K562 (cell line): Measurements from ENCODE around the gene NUP107. TPM values are rescaled to one million over a fixed set of nuclear protein-coding genes. Genes with fewer than 3 reads are reported as not detected.

Experiments used
- ADNP ChIP-seq: fragments of 200-800 bp; sonication (Bioruptor generic); IDR thresholded peaks from 2 replicates; pipeline ENCODE4 v1.6.1; 2016; ENCODE audit warnings: missing genetic modification characterization, missing compliant biosample characterization
- CREB3L1 ChIP-seq: fragments of 450-650 bp; IDR thresholded peaks from 2 replicates; pipeline ENCODE4 v1.6.1; 2014; ENCODE audit warnings: low read depth, mild to moderate bottlenecking, moderate library complexity, borderline replicate concordance
- CREM ChIP-seq: IDR thresholded peaks from 2 replicates; pipeline ENCODE4 v1.6.1; 2014; ENCODE audit warnings: antibody characterized with exemption, low read depth
- ELF4 ChIP-seq: fragments of 450-650 bp; formaldehyde crosslinking; IDR thresholded peaks from 2 replicates; pipeline ENCODE4 v1.4.0; 2022; ENCODE audit warnings: missing genetic modification characterization
- HOMEZ ChIP-seq: fragments of 250-450 bp; sonication (Bioruptor Pico); IDR thresholded peaks from 2 replicates; pipeline ENCODE4 v1.4.0; 2020; ENCODE audit warnings: mild to moderate bottlenecking, moderate library complexity
- KLF1 ChIP-seq: fragments of 450-650 bp; IDR thresholded peaks from 2 replicates; pipeline ENCODE4 v1.6.1; 2016; ENCODE audit warnings: missing genetic modification characterization, missing compliant biosample characterization
- L3MBTL2 ChIP-seq: fragments of 450-650 bp; IDR thresholded peaks from 2 replicates; pipeline ENCODE4 v1.6.1; 2016; ENCODE audit warnings: mild to moderate bottlenecking, moderate library complexity
- MYNN ChIP-seq, 2 experiments: sonication (generic); formaldehyde crosslinking in 1 of 2; IDR thresholded peaks; 2 replicates each; pipeline versions ENCODE4 v1.5.0 to v1.6.1; 2016 to 2020; ENCODE audit warnings: antibody characterized with exemption in 1 of 2, missing genetic modification reagents in 1 of 2
- NR2F6 ChIP-seq: fragments of 450-650 bp; formaldehyde crosslinking; IDR thresholded peaks from 2 replicates; pipeline ENCODE4 v1.4.0; 2020; ENCODE audit warnings: mild to moderate bottlenecking
- PHF21A ChIP-seq: fragments of 450-650 bp; IDR thresholded peaks from 2 replicates; pipeline ENCODE4 v1.6.1; 2017; ENCODE audit warnings: low read depth, borderline replicate concordance
- SIN3B ChIP-seq: fragments of 450-650 bp; IDR thresholded peaks from 2 replicates; pipeline ENCODE4 v1.6.1; 2017; ENCODE audit warnings: low read depth, mild to moderate bottlenecking, moderate library complexity
- ZBED1 ChIP-seq: IDR thresholded peaks from 2 replicates; pipeline ENCODE4 v1.6.1; 2014
- ZBTB1 ChIP-seq: sonication (generic); formaldehyde crosslinking; IDR thresholded peaks from 2 replicates; pipeline ENCODE4 v1.8.1; 2023; ENCODE audit warnings: missing genetic modification reagents, low read depth, mild to moderate bottlenecking, borderline replicate concordance
- ZC3H4 ChIP-seq: sonication (generic); formaldehyde crosslinking; IDR thresholded peaks from 2 replicates; pipeline ENCODE4 v1.9.0; 2021; ENCODE audit warnings: missing genetic modification reagents, borderline replicate concordance
- ZEB2 ChIP-seq: fragments of 450-650 bp; IDR thresholded peaks from 2 replicates; pipeline ENCODE4 v1.6.1; 2016
- ZNF12 ChIP-seq: sonication (generic); formaldehyde crosslinking; IDR thresholded peaks from 2 replicates; pipeline ENCODE4 v1.4.0; 2020; ENCODE audit warnings: mild to moderate bottlenecking, missing genetic modification reagents
- ZNF263 ChIP-seq: sonication (generic); formaldehyde crosslinking; IDR thresholded peaks from 2 replicates; pipeline ENCODE4 v1.8.0; 2022; ENCODE audit warnings: mild to moderate bottlenecking, missing genetic modification reagents, borderline replicate concordance
- ZNF274 ChIP-seq: IDR thresholded peaks from 2 replicates; pipeline ENCODE4 v1.6.1; 2011; ENCODE audit warnings: low read depth, mild to moderate bottlenecking, low read length, moderate library complexity, borderline replicate concordance
- ZNF431 ChIP-seq: sonication (generic); formaldehyde crosslinking; IDR thresholded peaks from 2 replicates; pipeline ENCODE4 v1.8.0; 2022; ENCODE audit warnings: mild to moderate bottlenecking, missing genetic modification reagents
- polyA plus RNA-seq, 8 experiments: library from polyadenylated mRNA; depleted of rRNA in 4 of 8; stranded (reverse) in 5 of 8; unstranded in 3 of 8; fragments of >200 nt; fragmentation: Nextera tagmentation in 2 of 8; fragmentation: Illumina TruSeq in 1 of 8; extraction: Ambion mirVana in 2 of 8; extraction: Trizol in 1 of 8; gene quantifications; 2 replicates each; pipeline versions ENCODE4 v1.2.1 to v1.2.3, GENCODE V29; 2011 to 2014; ENCODE audit warnings: inconsistent platforms in 1 of 8, missing spikeins in 1 of 8
- total RNA-seq, 7 experiments: library from RNA; depleted of rRNA in 6 of 7; stranded (reverse); fragments of >200 nt in 6 of 7; fragmentation: Illumina TruSeq in 2 of 7; extraction: Trizol in 2 of 7; gene quantifications; 2 replicates each; pipeline versions ENCODE4 v1.2.1 to v1.2.3, GENCODE V29; 2011 to 2021; ENCODE audit warnings: low replicate concordance in 1 of 7
- TF ChIP-seq, protein P1 (sequence below): fragments of 150-350 bp; conservative IDR thresholded peaks from 2 replicates; pipeline ENCODE4 v1.6.1; 2014; ENCODE audit warnings: low read length
- TF ChIP-seq, protein P2 (sequence below), 3 experiments: IDR thresholded peaks in 2 of 3; conservative IDR thresholded peaks in 1 of 3; 2 replicates each; pipeline ENCODE4 v1.5.1; 2011 to 2012; ENCODE audit warnings: low read length in 3 of 3, mild to moderate bottlenecking in 3 of 3, control low read depth in 2 of 3, improper control_type of control experiment in 1 of 3, inconsistent platforms in 1 of 3, low read depth in 1 of 3, mixed read lengths in 1 of 3, moderate library complexity in 1 of 3; ENCODE audit not compliant: insufficient read depth in 2 of 3

The NUP107 gene
- total and polyA plus RNA-seq, 9 of the 15 experiments (the other 6 are each of a cell fraction or from before 2014, with no cell fraction given), result 129 to 277 (median 199) TPM

GRCh38 chr12:68686595-68687521 lies at the start of gene NUP107 (continued):
- TF ChIP-seq ZNF263 (CRISPR knock-in tag) (no peak), CREM (peak; percentile 63; the same call in 1 of the 2 replicates), MYNN (IDR thresholded peaks at IDR 0.05) (no peak), MYNN (CRISPR knock-in tag; IDR thresholded peaks at IDR 0.05) (no peak), SIN3B (peak; percentile 97), ADNP (tag) (no peak), CREB3L1 (peak; percentile 87), ELF4 (CRISPR knock-in tag) (no peak), ZEB2 (peak; percentile 96), NR2F6 (CRISPR knock-in tag) (no peak), ZNF274 (no peak), L3MBTL2 (peak; percentile 57), ZNF431 (no peak), HOMEZ (no peak), ZBTB1 (CRISPR knock-in tag) (peak; percentile 87), KLF1 (peak; percentile 92), ZNF12 (CRISPR knock-in tag) (0 out of 2 replicates have a peak, but pooled peaks have one; percentile 71), ZBED1 (peak; percentile 22; the same call in 1 of the 2 replicates), PHF21A (no peak), ZC3H4 (CRISPR knock-in tag) (no peak)
- TF ChIP-seq, protein P1, sequence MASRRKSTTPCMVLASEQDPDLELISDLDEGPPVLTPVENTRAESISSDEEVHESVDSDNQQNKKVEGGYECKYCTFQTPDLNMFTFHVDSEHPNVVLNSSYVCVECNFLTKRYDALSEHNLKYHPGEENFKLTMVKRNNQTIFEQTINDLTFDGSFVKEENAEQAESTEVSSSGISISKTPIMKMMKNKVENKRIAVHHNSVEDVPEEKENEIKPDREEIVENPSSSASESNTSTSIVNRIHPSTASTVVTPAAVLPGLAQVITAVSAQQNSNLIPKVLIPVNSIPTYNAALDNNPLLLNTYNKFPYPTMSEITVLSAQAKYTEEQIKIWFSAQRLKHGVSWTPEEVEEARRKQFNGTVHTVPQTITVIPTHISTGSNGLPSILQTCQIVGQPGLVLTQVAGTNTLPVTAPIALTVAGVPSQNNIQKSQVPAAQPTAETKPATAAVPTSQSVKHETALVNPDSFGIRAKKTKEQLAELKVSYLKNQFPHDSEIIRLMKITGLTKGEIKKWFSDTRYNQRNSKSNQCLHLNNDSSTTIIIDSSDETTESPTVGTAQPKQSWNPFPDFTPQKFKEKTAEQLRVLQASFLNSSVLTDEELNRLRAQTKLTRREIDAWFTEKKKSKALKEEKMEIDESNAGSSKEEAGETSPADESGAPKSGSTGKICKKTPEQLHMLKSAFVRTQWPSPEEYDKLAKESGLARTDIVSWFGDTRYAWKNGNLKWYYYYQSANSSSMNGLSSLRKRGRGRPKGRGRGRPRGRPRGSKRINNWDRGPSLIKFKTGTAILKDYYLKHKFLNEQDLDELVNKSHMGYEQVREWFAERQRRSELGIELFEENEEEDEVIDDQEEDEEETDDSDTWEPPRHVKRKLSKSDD, result no peak
- TF ChIP-seq, protein P2, sequence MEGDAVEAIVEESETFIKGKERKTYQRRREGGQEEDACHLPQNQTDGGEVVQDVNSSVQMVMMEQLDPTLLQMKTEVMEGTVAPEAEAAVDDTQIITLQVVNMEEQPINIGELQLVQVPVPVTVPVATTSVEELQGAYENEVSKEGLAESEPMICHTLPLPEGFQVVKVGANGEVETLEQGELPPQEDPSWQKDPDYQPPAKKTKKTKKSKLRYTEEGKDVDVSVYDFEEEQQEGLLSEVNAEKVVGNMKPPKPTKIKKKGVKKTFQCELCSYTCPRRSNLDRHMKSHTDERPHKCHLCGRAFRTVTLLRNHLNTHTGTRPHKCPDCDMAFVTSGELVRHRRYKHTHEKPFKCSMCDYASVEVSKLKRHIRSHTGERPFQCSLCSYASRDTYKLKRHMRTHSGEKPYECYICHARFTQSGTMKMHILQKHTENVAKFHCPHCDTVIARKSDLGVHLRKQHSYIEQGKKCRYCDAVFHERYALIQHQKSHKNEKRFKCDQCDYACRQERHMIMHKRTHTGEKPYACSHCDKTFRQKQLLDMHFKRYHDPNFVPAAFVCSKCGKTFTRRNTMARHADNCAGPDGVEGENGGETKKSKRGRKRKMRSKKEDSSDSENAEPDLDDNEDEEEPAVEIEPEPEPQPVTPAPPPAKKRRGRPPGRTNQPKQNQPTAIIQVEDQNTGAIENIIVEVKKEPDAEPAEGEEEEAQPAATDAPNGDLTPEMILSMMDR (IDR thresholded peaks at IDR 0.05 in 2 of 3, conservative IDR thresholded peaks at IDR 0.05 in 1 of 3; ENCODE audit: insufficient read depth in 2 of 3, low read depth in 1 of 3, low read length in 3 of 3), result 0 out of 6 replicates have a peak, but pooled peaks of 2 of the 3 experiments have one; percentile 6 to 19
